CD14-positive monocyte (primary cell): ENCODE data around the gene RPL37. TPM values are rescaled to one million over a fixed set of nuclear protein-coding genes. Genes with fewer than 3 reads are reported as not detected.
"Not testable (repeated sequence)": the region's sequence is repeated elsewhere in the genome, so short reads cannot be mapped to it uniquely, and the experiment has no call there.

Source experiments
- DNase-seq, 3 donors: peaks; one replicate each; pipeline ENCODE4 v3.0.0-alpha.2; 2011 to 2022
- H2AFZ ChIP-seq: 2 replicates; pipeline ENCODE4 v1.6.0; 2012; ENCODE audit warnings: mild to moderate bottlenecking, low read depth, low read length, inconsistent platforms; ENCODE audit not compliant: insufficient read depth, poor library complexity, severe bottlenecking
- H3K27ac ChIP-seq, 2 donors: 1 replicate in 1 of 2; 2 replicates in 1 of 2; pipeline ENCODE4 v1.5.1; 2012 to 2013; ENCODE audit warnings: low read length in 2 of 2, control low read depth in 1 of 2, inconsistent platforms in 1 of 2, low read depth in 1 of 2, mild to moderate bottlenecking in 1 of 2
- H3K27me3 ChIP-seq, 2 donors: one replicate each; pipeline versions ENCODE4 v1.6.0 to v1.6.1; 2011 to 2013; ENCODE audit warnings: low read length in 2 of 2; ENCODE audit not compliant: control insufficient read depth in 2 of 2, insufficient read depth in 2 of 2
- H3K36me3 ChIP-seq, 2 donors: replicated peaks in 1 of 2; 1 replicate in 1 of 2; 2 replicates in 1 of 2; pipeline versions ENCODE4 v1.5.1 to v1.6.1; 2012 to 2013; ENCODE audit warnings: low read length in 2 of 2, control low read depth in 1 of 2, inconsistent platforms in 1 of 2, mild to moderate bottlenecking in 1 of 2; ENCODE audit not compliant: insufficient read depth in 2 of 2, control insufficient read depth in 1 of 2
- H3K4me1 ChIP-seq, 2 donors: 1 replicate in 1 of 2; 2 replicates in 1 of 2; pipeline versions ENCODE4 v1.5.1 to v1.6.1; 2012 to 2013; ENCODE audit warnings: low read length in 2 of 2, control low read depth in 1 of 2, inconsistent platforms in 1 of 2, mild to moderate bottlenecking in 1 of 2, moderate library complexity in 1 of 2; ENCODE audit not compliant: insufficient read depth in 2 of 2, control insufficient read depth in 1 of 2
- H3K4me2 ChIP-seq: replicated peaks from 2 replicates; pipeline ENCODE3; 2012; ENCODE audit warnings: low read length, moderate library complexity, mild to moderate bottlenecking; ENCODE audit not compliant: poor library complexity, severe bottlenecking; ENCODE audit errors: extremely low read depth
- H3K4me3 ChIP-seq, 3 experiments: fragments of 200-600 bp in 1 of 3; sonication (generic) in 1 of 3; replicated peaks in 1 of 3; 1 replicate in 2 of 3; 2 replicates in 1 of 3; pipeline ENCODE4 v1.5.1; 2011 to 2013; ENCODE audit warnings: low read length in 3 of 3, mild to moderate bottlenecking in 3 of 3, control low read depth in 2 of 3, low read depth in 2 of 3, inconsistent platforms in 1 of 3, moderate library complexity in 1 of 3
- H3K79me2 ChIP-seq: 2 replicates; pipeline ENCODE4 v1.6.0; 2012; ENCODE audit warnings: mild to moderate bottlenecking, control low read depth, inconsistent platforms, low read length, moderate library complexity; ENCODE audit not compliant: insufficient read depth
- H3K9ac ChIP-seq: 2 replicates; pipeline ENCODE4 v1.6.0; 2017; ENCODE audit warnings: low read length, mild to moderate bottlenecking; ENCODE audit not compliant: insufficient read depth, poor library complexity, severe bottlenecking
- H3K9me3 ChIP-seq, 2 donors: replicated peaks in 1 of 2; 1 replicate in 1 of 2; 2 replicates in 1 of 2; pipeline versions ENCODE4 v1.5.1 to v1.6.1; 2012 to 2013; ENCODE audit warnings: low read length in 2 of 2, control low read depth in 1 of 2; ENCODE audit not compliant: control insufficient read depth in 1 of 2, insufficient read depth in 1 of 2
- H4K20me1 ChIP-seq: 2 replicates; pipeline ENCODE4 v1.6.0; 2012; ENCODE audit warnings: mild to moderate bottlenecking, low read length, control low read depth, moderate library complexity; ENCODE audit not compliant: insufficient read depth
- H3K27ac Mint-ChIP-seq, 7 donors: one replicate each; pipeline ENCODE4 v1.8.0; 2020; ENCODE audit warnings: mild to moderate bottlenecking in 7 of 7, mixed read lengths in 7 of 7, moderate library complexity in 6 of 7, inconsistent platforms in 2 of 7
- H3K27me3 Mint-ChIP-seq, 3 donors: one replicate each; pipeline ENCODE4 v1.8.0; 2021 to 2022; ENCODE audit warnings: low read depth in 3 of 3, mild to moderate bottlenecking in 3 of 3, mixed read lengths in 3 of 3, moderate library complexity in 3 of 3, inconsistent platforms in 1 of 3
- H3K36me3 Mint-ChIP-seq, 2 donors: one replicate each; pipeline ENCODE4 v1.8.0; 2020; ENCODE audit warnings: mixed read lengths in 2 of 2, inconsistent platforms in 1 of 2, mild to moderate bottlenecking in 1 of 2
- H3K4me1 Mint-ChIP-seq: one replicate; pipeline ENCODE4 v1.8.0; 2020; ENCODE audit warnings: mild to moderate bottlenecking, mixed read lengths
- H3K4me3 Mint-ChIP-seq, 2 donors: one replicate each; pipeline ENCODE4 v1.8.0; 2020; ENCODE audit warnings: mild to moderate bottlenecking in 2 of 2, mixed read lengths in 2 of 2, moderate library complexity in 1 of 2
- H3K9me3 Mint-ChIP-seq, 7 donors: one replicate each; pipeline ENCODE4 v1.8.0; 2020 to 2022; ENCODE audit warnings: mixed read lengths in 7 of 7, mild to moderate bottlenecking in 6 of 7, moderate library complexity in 6 of 7, inconsistent platforms in 2 of 7
- WGBS: methylation state at CpG from one replicate; pipeline ENCODE4 v1.1.5; 2013; ENCODE audit warnings: missing lambda C conversion rate; ENCODE audit not compliant: insufficient coverage; 5-methylcytosine and 5-hydroxymethylcytosine counted together
- intact Hi-C, 2 donors: fragments of 100-400 bp; cut with micrococcal nuclease; formaldehyde crosslinking; loops; one replicate each; pipeline versions ENCODE4 v1.15.0 to v1.15.1; 2023
- polyA plus RNA-seq, 3 donors: library from polyadenylated mRNA; depleted of rRNA in 1 of 3; unstranded in 2 of 3; stranded (reverse) in 1 of 3; fragments of 300-500 nt in 2 of 3; fragments of >200 nt in 1 of 3; fragmentation: Illumina TruSeq in 2 of 3; gene quantifications; 1 replicate in 2 of 3; 2 replicates in 1 of 3; pipeline ENCODE4 v1.2.3, GENCODE V29; 2012 to 2021
- TF ChIP-seq, protein P1 (sequence below): fragments of 200-600 bp; IDR thresholded peaks from one replicate; pipeline ENCODE4 v1.8.0; 2022; ENCODE audit warnings: antibody characterized with exemption, mild to moderate bottlenecking

The RPL37 gene
- polyA plus RNA-seq, 3 donors = 87.9 to 813 (median 738) TPM

DNA sequence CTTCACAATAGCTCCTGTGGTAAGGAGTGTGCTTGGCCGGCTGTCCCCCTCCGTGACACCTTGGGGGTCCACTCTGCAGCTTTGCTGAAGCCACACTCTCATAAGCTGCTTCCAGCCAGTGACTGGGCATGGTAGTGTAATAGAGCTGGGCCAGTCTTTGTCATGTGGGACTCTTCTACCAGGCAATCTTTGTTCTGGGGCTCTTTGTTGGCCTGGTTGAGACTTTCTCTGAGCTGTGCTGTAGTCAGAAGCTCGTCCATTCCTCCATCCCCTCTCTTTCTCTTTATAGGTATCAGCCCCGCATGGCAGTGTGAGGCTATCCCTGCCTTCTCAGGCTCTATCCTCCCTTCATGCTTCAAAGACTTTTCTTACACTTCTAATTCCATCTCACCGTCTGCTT is 31.8 kb upstream of the RPL37 start:
- no peak for DNase-seq
- no peaks in the 10 kb centered on the region for H3K36me3 Mint-ChIP-seq
- H3K4me1 Mint-ChIP-seq = no peaks in the 10 kb centered on the region
- H3K4me1 ChIP-seq = no peaks in the 10 kb centered on the region
- peaks cover 10 to 28% (median 23%) of the 10 kb centered on the region in 7 donors for H3K9me3 Mint-ChIP-seq
- H3K4me2 ChIP-seq = no peak overlapping the region
- H3K9ac ChIP-seq = no peak overlapping the region
- H3K4me3 ChIP-seq = no peak overlapping the region
- no peaks in the 10 kb centered on the region for H4K20me1 ChIP-seq
- no peaks in the 10 kb centered on the region for H3K36me3 ChIP-seq
- no peak overlapping the region for H3K27ac Mint-ChIP-seq
- H3K79me2 ChIP-seq = no peaks in the 10 kb centered on the region
- 90% methylated on average over 2 of the region's 5 CpGs for WGBS
- H3K27me3 ChIP-seq = no peaks in the 10 kb centered on the region
- intact Hi-C loops = no loop called here
- no peak overlapping the region for H2AFZ ChIP-seq
- no peak overlapping the region for H3K4me3 Mint-ChIP-seq
- TF ChIP-seq, protein P1, sequence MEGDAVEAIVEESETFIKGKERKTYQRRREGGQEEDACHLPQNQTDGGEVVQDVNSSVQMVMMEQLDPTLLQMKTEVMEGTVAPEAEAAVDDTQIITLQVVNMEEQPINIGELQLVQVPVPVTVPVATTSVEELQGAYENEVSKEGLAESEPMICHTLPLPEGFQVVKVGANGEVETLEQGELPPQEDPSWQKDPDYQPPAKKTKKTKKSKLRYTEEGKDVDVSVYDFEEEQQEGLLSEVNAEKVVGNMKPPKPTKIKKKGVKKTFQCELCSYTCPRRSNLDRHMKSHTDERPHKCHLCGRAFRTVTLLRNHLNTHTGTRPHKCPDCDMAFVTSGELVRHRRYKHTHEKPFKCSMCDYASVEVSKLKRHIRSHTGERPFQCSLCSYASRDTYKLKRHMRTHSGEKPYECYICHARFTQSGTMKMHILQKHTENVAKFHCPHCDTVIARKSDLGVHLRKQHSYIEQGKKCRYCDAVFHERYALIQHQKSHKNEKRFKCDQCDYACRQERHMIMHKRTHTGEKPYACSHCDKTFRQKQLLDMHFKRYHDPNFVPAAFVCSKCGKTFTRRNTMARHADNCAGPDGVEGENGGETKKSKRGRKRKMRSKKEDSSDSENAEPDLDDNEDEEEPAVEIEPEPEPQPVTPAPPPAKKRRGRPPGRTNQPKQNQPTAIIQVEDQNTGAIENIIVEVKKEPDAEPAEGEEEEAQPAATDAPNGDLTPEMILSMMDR = no peak
- H3K27ac ChIP-seq = no peak overlapping the region
- peaks cover 7 to 17% of the 10 kb centered on the region in 2 donors for H3K9me3 ChIP-seq
- H3K27me3 Mint-ChIP-seq = peaks cover 0 to 3% (median 3%) of the 10 kb centered on the region in 3 donors

DNA sequence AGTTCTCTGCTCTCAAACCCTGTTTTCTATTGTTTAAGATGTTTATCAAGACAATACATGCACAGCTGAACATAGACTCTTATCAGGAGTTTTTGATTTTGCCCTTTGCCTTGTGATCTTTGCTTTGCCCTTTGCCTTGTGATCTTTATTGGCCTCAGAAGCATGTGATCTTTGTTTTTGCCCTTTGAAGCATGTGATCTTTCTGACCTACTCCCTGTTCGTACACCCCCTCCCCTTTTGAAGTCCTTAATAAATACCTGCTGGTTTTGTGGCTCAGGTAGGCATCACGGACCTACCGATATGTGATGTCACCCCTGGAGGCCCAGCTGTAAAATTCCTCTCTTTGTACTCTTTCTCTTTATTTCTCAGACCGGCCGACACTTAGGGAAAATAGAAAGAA is 30.0 kb upstream of the RPL37 start:
- peaks cover 10 to 32% (median 23%) of the 10 kb centered on the region in 7 donors for H3K9me3 Mint-ChIP-seq
- H3K9me3 ChIP-seq = peaks cover 7 to 17% of the 10 kb centered on the region in 2 donors
- H3K27me3 ChIP-seq, intact Hi-C loops, H3K36me3 ChIP-seq, H3K9ac ChIP-seq, H3K4me1 Mint-ChIP-seq, H3K79me2 ChIP-seq, H3K27ac Mint-ChIP-seq, DNase-seq, H3K4me3 Mint-ChIP-seq, H4K20me1 ChIP-seq, H3K36me3 Mint-ChIP-seq, H3K4me2 ChIP-seq, H3K4me3 ChIP-seq, H3K4me1 ChIP-seq, H3K27ac ChIP-seq, H2AFZ ChIP-seq, H3K27me3 Mint-ChIP-seq: not testable (repeated sequence)
- 91% methylated on average over 2 of the region's 5 CpGs for WGBS
